ENCODE measurements around the gene MPPED2. TPM values are rescaled to one million over a fixed set of nuclear protein-coding genes. Genes with fewer than 3 reads are reported as not detected.

The MPPED2 gene
- total and polyA plus RNA-seq, 10 of the 15 experiments (the other 5 are each of a cell fraction or from before 2014, with no cell fraction given) = not detected

GRCh38 chr11:30587269-30587812 lies 1.2 kb upstream of the MPPED2 start:
- POLR2A ChIA-PET = no interaction called here
- in situ Hi-C loops (cut with MboI) (no loop called here), intact Hi-C loops (cut with micrococcal nuclease; ENCODE audit: unreplicated experiment) (no loop called here)
- FAIRE-seq = no peak
- H2AFZ ChIP-seq (ENCODE audit: control insufficient read depth, low read depth, low read length) = no peak overlapping the region
- no peak for ATAC-seq
- WGBS (ENCODE audit: insufficient coverage, insufficient replicate concordance, low lambda C conversion rate, missing lambda C conversion rate) = 0% methylated on average over 1 of the region's 1 CpG
- SMC1A ChIA-PET (ENCODE audit: uncharacterized antibody, unreplicated experiment) = interaction anchor here (0.6 kb wide), 1 partner anchor 8 kb away, joined by 3 read pairs; no protein-coding TSS in a partner anchor
- no peaks in the 10 kb centered on the region for H3K4me1 ChIP-seq (ENCODE audit: control insufficient read depth, insufficient read depth, low read length)
- no peaks in the 10 kb centered on the region for H3K9me3 ChIP-seq (replicated peaks; ENCODE audit: control insufficient read depth, insufficient read depth, low read length)
- H3K9ac ChIP-seq (ENCODE audit: control insufficient read depth, insufficient read depth, low read length) = no peak overlapping the region
- H3K36me3 ChIP-seq (ENCODE audit: control insufficient read depth in 2 of 2, insufficient read depth in 2 of 2, low read length in 1 of 2) = no peaks in the 10 kb centered on the region
- H3K79me2 ChIP-seq (ENCODE audit: control insufficient read depth, insufficient read depth, low read length) = no peaks in the 10 kb centered on the region
- TF ChIP-seq BRCA1 (IDR thresholded peaks at IDR 0.05; ENCODE audit: low read depth, low read length) (no peak), SIX5 (IDR thresholded peaks at IDR 0.05; ENCODE audit: low read depth, low read length, severe bottlenecking) (no peak), RB1 (IDR thresholded peaks at IDR 0.05; ENCODE audit: borderline replicate concordance) (no peak), SPI1 (IDR thresholded peaks at IDR 0.05; ENCODE audit: borderline replicate concordance, insufficient read depth, low read depth, low read length) (no peak), ATF2 (IDR thresholded peaks at IDR 0.05; ENCODE audit: low read length) (no peak), SMC3 (IDR thresholded peaks at IDR 0.05; ENCODE audit: borderline replicate concordance, low read length) (no peak), FOXK2 (IDR thresholded peaks at IDR 0.05) (no peak), STAT1 (conservative IDR thresholded peaks at IDR 0.05) (no peak), YBX1 (IDR thresholded peaks at IDR 0.05) (no peak), MYC (IDR thresholded peaks at IDR 0.05; ENCODE audit: insufficient read depth, insufficient read length, insufficient replicate concordance, low read length, severe bottlenecking) (no peak), KAT2A (conservative IDR thresholded peaks at IDR 0.05; ENCODE audit: control insufficient read depth, low read depth, low read length) (no peak), IRF4 (IDR thresholded peaks at IDR 0.05; ENCODE audit: low read depth, low read length) (no peak), POLR2AphosphoS2 (IDR thresholded peaks at IDR 0.05; ENCODE audit: low read depth, low read length) (no peak), MEF2A (IDR thresholded peaks at IDR 0.05; ENCODE audit: insufficient read depth, low read depth, low read length) (no peak), ZNF274 (IDR thresholded peaks at IDR 0.05; ENCODE audit: insufficient read depth, insufficient read length) (no peak), SP1 (IDR thresholded peaks at IDR 0.05; ENCODE audit: low read depth, low read length) (no peak), RAD21 (IDR thresholded peaks at IDR 0.05; ENCODE audit: insufficient read depth, low read depth, low read length) (no peak), HDAC6 (IDR thresholded peaks at IDR 0.05; ENCODE audit: unreplicated experiment) (no peak)
- TF ChIP-seq, protein P1, sequence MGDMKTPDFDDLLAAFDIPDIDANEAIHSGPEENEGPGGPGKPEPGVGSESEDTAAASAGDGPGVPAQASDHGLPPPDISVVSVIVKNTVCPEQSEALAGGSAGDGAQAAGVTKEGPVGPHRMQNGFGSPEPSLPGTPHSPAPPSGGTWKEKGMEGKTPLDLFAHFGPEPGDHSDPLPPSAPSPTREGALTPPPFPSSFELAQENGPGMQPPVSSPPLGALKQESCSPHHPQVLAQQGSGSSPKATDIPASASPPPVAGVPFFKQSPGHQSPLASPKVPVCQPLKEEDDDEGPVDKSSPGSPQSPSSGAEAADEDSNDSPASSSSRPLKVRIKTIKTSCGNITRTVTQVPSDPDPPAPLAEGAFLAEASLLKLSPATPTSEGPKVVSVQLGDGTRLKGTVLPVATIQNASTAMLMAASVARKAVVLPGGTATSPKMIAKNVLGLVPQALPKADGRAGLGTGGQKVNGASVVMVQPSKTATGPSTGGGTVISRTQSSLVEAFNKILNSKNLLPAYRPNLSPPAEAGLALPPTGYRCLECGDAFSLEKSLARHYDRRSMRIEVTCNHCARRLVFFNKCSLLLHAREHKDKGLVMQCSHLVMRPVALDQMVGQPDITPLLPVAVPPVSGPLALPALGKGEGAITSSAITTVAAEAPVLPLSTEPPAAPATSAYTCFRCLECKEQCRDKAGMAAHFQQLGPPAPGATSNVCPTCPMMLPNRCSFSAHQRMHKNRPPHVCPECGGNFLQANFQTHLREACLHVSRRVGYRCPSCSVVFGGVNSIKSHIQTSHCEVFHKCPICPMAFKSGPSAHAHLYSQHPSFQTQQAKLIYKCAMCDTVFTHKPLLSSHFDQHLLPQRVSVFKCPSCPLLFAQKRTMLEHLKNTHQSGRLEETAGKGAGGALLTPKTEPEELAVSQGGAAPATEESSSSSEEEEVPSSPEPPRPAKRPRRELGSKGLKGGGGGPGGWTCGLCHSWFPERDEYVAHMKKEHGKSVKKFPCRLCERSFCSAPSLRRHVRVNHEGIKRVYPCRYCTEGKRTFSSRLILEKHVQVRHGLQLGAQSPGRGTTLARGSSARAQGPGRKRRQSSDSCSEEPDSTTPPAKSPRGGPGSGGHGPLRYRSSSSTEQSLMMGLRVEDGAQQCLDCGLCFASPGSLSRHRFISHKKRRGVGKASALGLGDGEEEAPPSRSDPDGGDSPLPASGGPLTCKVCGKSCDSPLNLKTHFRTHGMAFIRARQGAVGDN (IDR thresholded peaks at IDR 0.05) = no peak
- H4K20me1 ChIP-seq (ENCODE audit: control insufficient read depth, insufficient read depth) = no peaks in the 10 kb centered on the region
- H3K4me3 ChIP-seq = no peak overlapping the region
- no peak overlapping the region for H3K27ac ChIP-seq (ENCODE audit: control insufficient read depth, insufficient read depth)
- no TSS peak for BruUV-seq (replicated peaks)
- no peak for DNase-seq (ENCODE audit: low read depth, low spot score)
- H3K27me3 ChIP-seq (replicated peaks in 1 of 2; ENCODE audit: control insufficient read depth in 2 of 2, insufficient read depth in 2 of 2, low read length in 1 of 2) = peaks cover 4 to 13% of the 10 kb centered on the region in 2 experiments
- no peak overlapping the region for H3K4me2 ChIP-seq (ENCODE audit: control insufficient read depth, insufficient read depth)
- CTCF ChIA-PET = no interaction called here
- RAD21 ChIA-PET (ENCODE audit: unreplicated experiment) = no interaction called here

Measured in GM12878 (cell line).